ENCODE results near the gene ZC3H10. TPM values are rescaled to one million over a fixed set of nuclear protein-coding genes. Genes with fewer than 3 reads are reported as not detected.
A peak's percentile ranks its signal among the peaks of the same experiment; 100 is the strongest.

The ZC3H10 gene
- total and polyA plus RNA-seq, 2 of the 8 experiments (the other 6 are each of a cell fraction or from before 2014, with no cell fraction given): 4.0 to 11.2 TPM

DNA sequence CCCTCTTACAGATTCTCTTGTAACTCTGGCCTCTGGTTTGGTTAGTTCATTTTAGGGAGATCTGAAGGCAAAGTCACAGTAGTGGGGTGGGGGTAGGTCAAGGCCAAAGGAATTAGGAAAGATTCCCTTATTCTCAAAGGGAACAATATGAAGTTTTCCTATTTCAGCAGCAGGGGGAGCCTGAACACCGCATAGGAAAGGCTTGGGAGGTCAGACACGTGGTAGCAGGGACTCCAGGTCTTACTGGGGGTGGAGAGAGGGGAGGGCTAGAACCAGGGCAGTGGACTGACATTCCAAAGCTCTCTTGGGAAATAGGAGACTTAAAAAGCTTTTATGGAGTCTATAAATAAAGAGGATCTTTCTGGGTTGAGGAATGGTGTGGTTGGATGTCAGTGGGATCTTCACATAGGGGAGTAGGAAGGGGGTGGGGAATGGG is 1.3 kb downstream of the ZC3H10 start:
- ChIA-PET POLR2A (ENCODE audit: partially characterized antibody) (interaction anchor here (0.8 to 7.1 kb wide), 10 partner anchors 9 to 148 kb away, joined by 3 to 267 read pairs (median 24); partner anchors contain the start of genes ERBB3, ESYT1, PA2G4 and RNF41), CTCF (ENCODE audit: partially characterized antibody) (interaction anchor here (0.6 to 5.3 kb wide), 26 partner anchors 9 to 337 kb away, joined by 3 to 47 read pairs (median 6); partner anchors contain the start of genes ESYT1, MYL6, MYL6B and PA2G4)
- Histone ChIP-seq H3K79me1 (ENCODE audit: low read depth, low read length) (no peaks in the 10 kb centered on the region; the same call in 1 of the 2 replicates), H3K18ac (ENCODE audit: extremely low read depth, low read length) (no peak overlapping the region), H3K36me3 (ENCODE audit: control insufficient read depth in 2 of 4, insufficient read depth in 4 of 4, low read length in 3 of 4) (peaks cover 0 to 19% (median 7%) of the 10 kb centered on the region in 4 experiments; a peak in 7 of 8 replicates), H3K23me2 (ENCODE audit: low read depth, low read length) (peaks cover 10% of the 10 kb centered on the region), H3K23ac (ENCODE audit: insufficient read length) (no peak overlapping the region), H2BK15ac (ENCODE audit: low read length) (no peak overlapping the region), H2BK12ac (ENCODE audit: low read depth, low read length) (no peak overlapping the region), H2BK5ac (ENCODE audit: low read depth, low read length) (no peak overlapping the region; the same call in 1 of the 2 replicates), H4K91ac (replicated peaks; ENCODE audit: insufficient read length, low read length) (no peak overlapping the region), H3K4me3 (ENCODE audit: extremely low read depth in 1 of 4, insufficient read depth in 2 of 4, low read depth in 3 of 4, low read length in 4 of 4) (peak overlapping the region; percentile 54 to 85 (median 75); a peak in 5 of 8 replicates), H3K9ac (replicated peaks in 1 of 4; ENCODE audit: extremely low read depth in 1 of 4, low read depth in 3 of 4, low read length in 3 of 4) (no peak overlapping the region), H3K79me2 (ENCODE audit: control insufficient read depth in 1 of 2, insufficient read depth in 2 of 2, low read length in 2 of 2) (peaks cover 3 to 13% of the 10 kb centered on the region in 2 experiments; a peak in 3 of 4 replicates), H4K8ac (ENCODE audit: extremely low read depth, insufficient read depth, low read length) (no peak overlapping the region), H2AK5ac (ENCODE audit: low read depth, low read length) (no peak overlapping the region), H2BK120ac (replicated peaks; ENCODE audit: low read depth, low read length) (no peak overlapping the region), H2AFZ (ENCODE audit: low read length) (no peak overlapping the region), H3K27me3 (replicated peaks in 1 of 4; ENCODE audit: control insufficient read depth in 3 of 4, extremely low read depth in 1 of 4, insufficient read depth in 3 of 4, low read length in 3 of 4) (no peaks in the 10 kb centered on the region), H3K4me1 (replicated peaks in 1 of 4; ENCODE audit: control insufficient read depth in 3 of 4, insufficient read depth in 4 of 4, low read length in 3 of 4) (peaks cover 0 to 9% (median 5%) of the 10 kb centered on the region in 4 experiments; a peak in 5 of 7 replicates), H2BK20ac (ENCODE audit: low read length) (no peak overlapping the region), H3K4ac (replicated peaks; ENCODE audit: insufficient read length, low read depth, low read length) (no peak overlapping the region), H3K56ac (replicated peaks; ENCODE audit: insufficient read length, low read depth, low read length) (no peak overlapping the region), H3K14ac (ENCODE audit: insufficient read length) (no peak overlapping the region), H4K20me1 (replicated peaks in 1 of 2; ENCODE audit: control insufficient read depth in 1 of 2, insufficient read depth in 2 of 2, low read length in 2 of 2) (peaks cover 0 to 3% of the 10 kb centered on the region in 2 experiments), H4K5ac (ENCODE audit: insufficient read length, low read depth, low read length) (no peak overlapping the region), H3K4me2 (ENCODE audit: insufficient read depth in 1 of 2, low read depth in 2 of 2, low read length in 2 of 2) (peak overlapping the region; percentile 96 to 99; a peak in 3 of 4 replicates), H3K9me3 (ENCODE audit: insufficient read depth in 2 of 2, low read depth in 1 of 2, low read length in 1 of 2) (no peaks in the 10 kb centered on the region), H3K27ac (ENCODE audit: low read depth, low read length) (no peak overlapping the region)
- no peak for FAIRE-seq
- WGBS, 2 experiments (ENCODE audit: extremely low coverage in 1 of 2, insufficient coverage in 1 of 2, insufficient read length in 1 of 2, insufficient replicate concordance in 2 of 2, low coverage in 1 of 2, low lambda C conversion rate in 2 of 2, missing lambda C conversion rate in 1 of 2): 3% methylated on average over 2 of the region's 2 CpGs; no CpG with 5 or more reads in 1 of the 2 experiments
- DNase-seq (ENCODE audit: low read depth in 1 of 2, low spot score in 2 of 2): peak in 1 of 2 experiments; percentile 69
- TF ChIP-seq MAFK (IDR thresholded peaks at IDR 0.05; ENCODE audit: low read depth, low read length) (no peak), CBX5 (IDR thresholded peaks at IDR 0.05; ENCODE audit: low read depth, low read length) (no peak), CEBPB (IDR thresholded peaks at IDR 0.05; ENCODE audit: low read depth, low read length) (0 out of 2 replicates have a peak, but pooled peaks have one; percentile 53), SIN3A (conservative IDR thresholded peaks at IDR 0.05 in 1 of 2, IDR thresholded peaks at IDR 0.05 in 1 of 2; ENCODE audit: low read depth in 1 of 2, low read length in 2 of 2) (peak; percentile 89 to 93), NRF1 (IDR thresholded peaks at IDR 0.05; ENCODE audit: low read depth, low read length) (no peak), RAD21 (IDR thresholded peaks at IDR 0.05 in 1 of 2, conservative IDR thresholded peaks at IDR 0.05 in 1 of 2; ENCODE audit: low read depth in 2 of 2, low read length in 2 of 2) (peak; percentile 79 to 87)
- TF ChIP-seq, protein P1, sequence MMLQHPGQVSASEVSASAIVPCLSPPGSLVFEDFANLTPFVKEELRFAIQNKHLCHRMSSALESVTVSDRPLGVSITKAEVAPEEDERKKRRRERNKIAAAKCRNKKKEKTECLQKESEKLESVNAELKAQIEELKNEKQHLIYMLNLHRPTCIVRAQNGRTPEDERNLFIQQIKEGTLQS (IDR thresholded peaks at IDR 0.05; ENCODE audit: insufficient read depth, low read depth, low read length): 0 out of 2 replicates have a peak, but pooled peaks have one; percentile 29
- TF ChIP-seq, protein P2, sequence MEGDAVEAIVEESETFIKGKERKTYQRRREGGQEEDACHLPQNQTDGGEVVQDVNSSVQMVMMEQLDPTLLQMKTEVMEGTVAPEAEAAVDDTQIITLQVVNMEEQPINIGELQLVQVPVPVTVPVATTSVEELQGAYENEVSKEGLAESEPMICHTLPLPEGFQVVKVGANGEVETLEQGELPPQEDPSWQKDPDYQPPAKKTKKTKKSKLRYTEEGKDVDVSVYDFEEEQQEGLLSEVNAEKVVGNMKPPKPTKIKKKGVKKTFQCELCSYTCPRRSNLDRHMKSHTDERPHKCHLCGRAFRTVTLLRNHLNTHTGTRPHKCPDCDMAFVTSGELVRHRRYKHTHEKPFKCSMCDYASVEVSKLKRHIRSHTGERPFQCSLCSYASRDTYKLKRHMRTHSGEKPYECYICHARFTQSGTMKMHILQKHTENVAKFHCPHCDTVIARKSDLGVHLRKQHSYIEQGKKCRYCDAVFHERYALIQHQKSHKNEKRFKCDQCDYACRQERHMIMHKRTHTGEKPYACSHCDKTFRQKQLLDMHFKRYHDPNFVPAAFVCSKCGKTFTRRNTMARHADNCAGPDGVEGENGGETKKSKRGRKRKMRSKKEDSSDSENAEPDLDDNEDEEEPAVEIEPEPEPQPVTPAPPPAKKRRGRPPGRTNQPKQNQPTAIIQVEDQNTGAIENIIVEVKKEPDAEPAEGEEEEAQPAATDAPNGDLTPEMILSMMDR (IDR thresholded peaks at IDR 0.05; ENCODE audit: control extremely low read depth in 1 of 3, insufficient read depth in 1 of 3, low read depth in 1 of 3, low read length in 3 of 3): peak; percentile 56 to 80 (median 79)

All from H1 (cell line).